GM18861 (cell line): ENCODE results near the gene C1orf56.
A peak's percentile ranks its signal among the peaks of the same experiment; 100 is the strongest.

Experiments
- ATAC-seq: cut with Tn5 transposase; IDR thresholded peaks from one replicate; pipeline ENCODE4 v1.9.1; 2021; ENCODE audit not compliant: unreplicated experiment

C1orf56 gene, protein sequence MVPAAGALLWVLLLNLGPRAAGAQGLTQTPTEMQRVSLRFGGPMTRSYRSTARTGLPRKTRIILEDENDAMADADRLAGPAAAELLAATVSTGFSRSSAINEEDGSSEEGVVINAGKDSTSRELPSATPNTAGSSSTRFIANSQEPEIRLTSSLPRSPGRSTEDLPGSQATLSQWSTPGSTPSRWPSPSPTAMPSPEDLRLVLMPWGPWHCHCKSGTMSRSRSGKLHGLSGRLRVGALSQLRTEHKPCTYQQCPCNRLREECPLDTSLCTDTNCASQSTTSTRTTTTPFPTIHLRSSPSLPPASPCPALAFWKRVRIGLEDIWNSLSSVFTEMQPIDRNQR

DNA sequence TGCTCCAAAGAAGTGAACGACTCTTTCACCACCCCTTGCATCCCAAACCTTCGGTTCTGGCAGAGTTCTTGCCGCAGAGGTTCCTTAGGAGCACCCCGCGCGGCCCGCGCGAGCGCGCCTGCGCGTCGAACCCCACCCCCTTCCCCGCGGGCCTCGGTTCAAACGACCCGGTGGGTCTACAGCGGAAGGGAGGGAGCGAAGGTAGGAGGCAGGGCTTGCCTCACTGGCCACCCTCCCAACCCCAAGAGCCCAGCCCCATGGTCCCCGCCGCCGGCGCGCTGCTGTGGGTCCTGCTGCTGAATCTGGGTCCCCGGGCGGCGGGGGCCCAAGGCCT is at the start of gene C1orf56:
Gene C1orf56 (plus strand): TSS at position 161 of the 334 bp plus-strand sequence. CDS start 97 bp downstream, at position 258.
- no peak for ATAC-seq

DNA sequence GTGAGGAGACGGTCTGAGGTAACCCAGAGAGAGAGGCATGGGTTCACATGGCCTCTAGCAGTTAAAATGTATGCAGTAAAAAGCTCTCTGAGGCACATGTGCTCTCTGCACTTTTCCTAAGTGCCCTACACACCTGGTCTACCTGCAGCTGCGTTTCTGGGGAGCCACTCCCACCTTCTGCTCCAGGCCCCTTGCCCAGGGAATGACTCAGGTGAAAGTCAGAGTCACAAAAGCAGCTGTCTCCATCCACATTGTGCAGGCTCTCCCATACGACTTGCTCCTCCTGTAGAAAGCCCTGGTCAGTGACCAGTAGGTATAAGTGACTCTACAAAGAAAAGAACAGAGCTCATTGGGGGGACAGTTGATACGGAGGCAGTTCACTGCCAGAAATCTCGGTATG is 49.6 kb upstream of the C1orf56 start:
- no peak for ATAC-seq

DNA sequence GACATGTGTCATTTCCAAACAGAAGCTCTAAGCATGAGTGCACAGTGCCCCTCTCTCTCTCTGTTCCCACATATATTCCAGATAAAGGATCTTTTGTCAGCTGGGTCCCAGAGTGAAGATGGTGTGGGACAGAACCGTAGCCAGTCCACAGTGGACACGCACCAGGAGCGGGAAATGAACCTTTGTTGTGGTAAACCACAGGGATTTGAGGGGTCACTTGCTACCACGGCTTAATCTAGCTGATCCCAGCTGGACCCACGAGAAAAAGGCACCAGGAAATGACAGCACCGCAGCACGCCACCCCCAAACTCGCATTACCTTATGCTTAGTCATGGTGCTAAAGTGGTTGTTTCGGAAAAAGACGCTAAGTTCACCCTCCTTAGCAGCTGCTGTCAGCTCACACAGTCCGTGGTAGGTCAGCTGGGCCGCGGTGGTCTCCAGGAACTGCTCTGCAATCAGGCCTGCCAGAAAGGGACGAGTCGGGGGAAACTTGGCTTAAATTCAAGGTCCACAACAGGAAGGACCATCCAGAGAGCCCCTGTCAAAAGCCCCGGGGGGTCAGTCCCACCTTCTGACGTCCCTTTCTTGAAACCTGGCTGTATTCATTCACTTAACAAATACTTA is 48.4 kb upstream of the C1orf56 start:
- no peak for ATAC-seq

DNA sequence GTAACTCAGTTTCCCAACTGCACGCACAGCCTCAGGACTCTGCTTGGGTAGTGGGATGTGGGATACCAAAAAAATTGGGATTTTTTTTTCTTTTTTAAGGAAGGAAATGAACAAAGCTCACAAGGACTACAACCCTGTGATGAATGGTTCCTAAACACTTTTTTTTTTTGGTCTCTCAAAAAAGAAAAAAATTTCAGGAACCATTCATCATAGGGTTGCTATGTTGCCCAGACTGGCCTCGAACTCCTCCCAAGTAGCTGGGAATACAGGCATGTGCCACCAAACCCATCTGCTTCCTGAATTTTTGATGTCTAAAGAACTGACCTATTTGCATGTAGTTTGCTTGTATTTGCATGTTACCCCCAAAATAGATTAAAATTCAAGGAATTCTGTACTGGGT is 47.6 kb upstream of the C1orf56 start:
- no peak for ATAC-seq

DNA sequence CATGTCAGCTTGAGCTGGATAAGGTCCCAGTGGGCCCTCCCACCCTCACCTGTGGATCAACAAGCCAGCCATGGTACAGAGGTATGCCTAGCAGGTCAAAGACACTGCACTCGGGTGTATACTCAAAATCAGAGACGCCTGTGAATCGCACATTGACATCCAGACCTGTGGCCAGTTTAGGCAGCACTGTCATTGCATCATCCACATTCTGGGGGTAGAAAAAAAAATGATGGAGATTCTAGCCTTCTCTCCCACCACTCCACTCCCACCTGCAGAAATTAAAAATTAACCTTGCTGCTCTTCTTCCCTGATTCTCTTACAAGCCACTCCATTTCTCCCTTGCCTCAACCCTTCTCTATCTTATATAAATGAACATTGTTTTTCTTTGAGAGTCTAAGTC is 47.1 kb upstream of the C1orf56 start:
- no peak for ATAC-seq

DNA sequence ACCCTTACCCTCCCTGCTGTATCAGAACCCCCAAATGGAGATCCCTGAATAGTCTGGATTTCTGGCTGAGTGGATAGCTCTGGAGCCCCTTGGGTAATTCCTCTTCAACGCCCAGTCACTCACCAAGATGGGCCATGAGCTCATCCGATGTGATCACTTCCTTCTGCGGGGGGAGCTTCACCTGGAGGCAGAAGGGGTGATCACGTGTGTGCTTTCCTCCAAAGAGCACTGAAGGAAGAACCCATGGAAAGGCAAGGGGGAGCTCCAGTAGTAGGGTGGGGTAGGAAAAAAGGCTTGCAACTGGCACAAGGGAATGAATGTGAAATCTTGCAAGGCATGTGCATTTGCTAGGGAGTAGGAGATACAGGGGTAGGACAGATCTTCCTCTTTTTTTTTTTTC is 45.9 kb upstream of the C1orf56 start:
- no peak for ATAC-seq

DNA sequence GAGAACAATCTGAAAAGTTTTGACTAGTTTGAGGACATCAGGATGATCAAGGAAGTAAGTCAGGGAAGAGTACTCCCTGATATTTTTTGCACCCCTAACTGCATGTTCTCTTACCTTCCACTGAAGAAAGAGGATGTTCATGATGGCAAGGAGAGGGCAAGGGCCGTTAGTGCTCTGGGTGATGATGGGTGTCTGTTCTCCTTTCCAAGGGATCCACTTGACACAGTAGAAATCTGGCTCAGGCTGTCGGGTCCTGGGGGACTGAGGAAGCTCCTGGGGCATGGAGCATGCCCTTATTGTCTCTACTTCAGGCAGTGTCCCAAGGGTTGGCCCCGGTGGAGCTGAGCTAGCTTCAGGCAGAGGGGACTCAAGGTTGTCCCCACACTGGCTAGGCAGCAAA is 45.5 kb upstream of the C1orf56 start:
- ATAC-seq, result no peak

DNA sequence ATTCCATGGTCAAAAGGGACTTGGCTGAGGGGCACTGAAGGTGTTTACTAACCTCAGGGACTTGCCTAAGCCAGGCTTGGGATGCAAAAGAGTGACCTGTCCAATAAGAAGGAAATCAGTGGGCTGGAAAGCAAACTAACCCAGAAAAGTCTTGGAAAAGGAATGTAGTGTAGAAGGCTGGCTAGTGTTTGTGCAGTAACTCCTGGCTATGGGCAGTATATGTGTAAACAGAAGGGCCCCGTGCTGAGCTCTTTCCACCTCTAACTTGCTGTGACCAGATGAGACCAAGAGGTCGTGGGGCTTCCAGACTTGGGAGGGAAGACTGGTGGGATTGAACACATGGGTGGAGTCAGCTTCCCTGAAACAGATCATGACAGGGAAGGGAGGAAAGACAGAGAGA is 44.9 kb upstream of the C1orf56 start:
- ATAC-seq, result no peak

DNA sequence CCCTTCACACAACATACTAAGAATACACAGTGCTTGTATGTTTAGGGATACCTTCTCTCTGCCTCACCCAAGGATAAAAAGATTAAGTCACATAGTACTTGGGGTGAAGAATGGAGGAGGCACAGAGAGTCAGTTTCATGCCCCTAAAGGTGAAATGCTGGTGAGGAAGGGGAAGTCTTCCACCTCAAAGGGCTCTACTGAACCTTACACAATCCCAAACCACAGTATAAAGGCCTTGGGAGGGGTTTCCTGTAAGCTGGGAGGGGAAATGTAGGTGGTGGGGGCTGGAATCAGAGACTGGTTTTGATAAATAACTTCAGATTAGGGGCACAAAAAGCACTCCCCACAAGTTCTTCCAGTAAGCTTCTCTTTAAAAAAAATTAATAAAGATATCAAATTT is 44.4 kb upstream of the C1orf56 start:
- no peak for ATAC-seq

DNA sequence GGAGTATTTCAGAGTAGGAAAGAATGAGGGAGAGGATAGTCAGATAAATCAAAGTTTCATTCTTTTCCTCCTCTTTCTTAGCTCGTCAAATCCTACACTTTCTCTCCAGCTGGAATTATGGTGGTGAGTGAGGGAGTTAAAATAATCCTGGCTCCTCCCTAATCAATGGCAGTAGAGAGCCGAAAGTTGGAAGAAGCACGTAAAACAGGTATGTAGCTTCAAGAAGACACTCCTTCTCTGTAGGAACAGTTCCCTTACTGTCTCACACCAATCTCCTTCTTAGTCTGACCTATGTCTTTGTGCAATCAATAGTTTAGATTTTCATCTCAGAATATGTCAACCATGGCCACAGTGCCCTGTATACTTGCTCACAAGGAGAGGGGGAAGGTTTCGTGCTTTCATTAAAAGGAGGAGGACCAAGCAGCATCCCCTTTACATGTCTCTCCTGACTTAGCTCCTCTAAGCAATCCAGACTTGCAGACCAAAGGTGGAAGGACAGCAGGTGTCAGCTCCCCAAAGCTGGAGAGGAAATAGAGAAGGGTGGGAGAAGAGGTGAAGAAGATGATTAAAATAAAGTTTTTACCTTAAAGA is 41.7 kb upstream of the C1orf56 start:
- ATAC-seq, result no peak

DNA sequence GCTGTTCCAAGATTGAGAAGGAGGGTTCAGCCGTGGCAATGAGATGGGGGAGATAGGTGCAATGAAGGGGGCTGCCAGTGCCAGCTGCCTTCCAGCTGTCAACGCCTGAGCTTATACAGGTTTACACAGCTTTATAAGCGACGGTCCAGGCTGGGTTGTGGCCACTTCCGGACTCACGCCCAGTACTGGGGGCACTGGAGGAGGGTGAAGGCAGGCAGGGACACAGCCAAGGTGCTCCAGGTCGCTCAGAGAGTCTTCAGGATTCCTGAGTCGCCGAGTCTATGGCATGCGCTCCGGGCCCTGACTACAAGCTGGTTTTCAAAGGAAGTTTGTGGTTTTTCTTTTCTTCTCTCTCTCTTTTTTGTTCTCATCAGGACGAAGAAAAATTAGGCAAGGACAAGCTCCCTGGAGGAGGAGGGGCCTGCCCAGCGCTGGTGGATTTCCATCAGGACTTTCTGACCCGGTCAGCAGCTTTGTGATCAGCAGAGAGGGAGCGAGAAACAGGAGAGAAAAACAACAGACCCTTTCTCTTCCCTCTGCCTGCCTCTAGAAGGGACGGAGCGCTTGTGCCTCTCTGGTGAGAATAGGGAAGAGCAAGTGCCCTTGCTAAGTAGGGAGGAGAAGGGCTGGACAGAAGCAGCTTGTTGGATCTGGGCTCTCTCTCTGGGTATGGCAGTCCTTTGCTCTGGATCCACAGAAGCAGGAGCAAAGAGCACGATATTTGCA is 41.1 kb upstream of the C1orf56 start, which contains the start of gene MINDY1:
Gene MINDY1 (minus strand): TSS at position 576 of the 726 bp plus-strand sequence. CDS start 4,285 bp downstream, outside the sequence.
- ATAC-seq, result no peak

DNA sequence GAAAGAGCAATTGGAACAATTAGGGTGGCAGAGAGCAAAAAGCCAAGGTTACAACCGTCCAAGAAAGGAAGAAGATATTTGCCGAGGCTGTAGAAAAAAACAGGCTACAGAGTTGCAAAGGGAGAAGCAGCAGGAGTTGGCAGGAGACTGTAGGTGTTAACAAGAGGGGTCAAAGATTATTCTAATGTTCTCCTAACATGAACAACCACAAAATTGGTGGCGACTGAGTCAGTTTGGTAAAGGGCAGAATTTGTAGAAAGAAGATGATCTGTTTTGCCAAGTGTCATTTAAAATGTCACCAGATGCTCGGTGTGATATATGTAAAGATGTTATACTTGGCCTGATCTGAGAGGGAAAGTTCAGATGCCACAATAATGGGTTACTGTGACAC is 39.7 kb upstream of the C1orf56 start:
- no peak for ATAC-seq

DNA sequence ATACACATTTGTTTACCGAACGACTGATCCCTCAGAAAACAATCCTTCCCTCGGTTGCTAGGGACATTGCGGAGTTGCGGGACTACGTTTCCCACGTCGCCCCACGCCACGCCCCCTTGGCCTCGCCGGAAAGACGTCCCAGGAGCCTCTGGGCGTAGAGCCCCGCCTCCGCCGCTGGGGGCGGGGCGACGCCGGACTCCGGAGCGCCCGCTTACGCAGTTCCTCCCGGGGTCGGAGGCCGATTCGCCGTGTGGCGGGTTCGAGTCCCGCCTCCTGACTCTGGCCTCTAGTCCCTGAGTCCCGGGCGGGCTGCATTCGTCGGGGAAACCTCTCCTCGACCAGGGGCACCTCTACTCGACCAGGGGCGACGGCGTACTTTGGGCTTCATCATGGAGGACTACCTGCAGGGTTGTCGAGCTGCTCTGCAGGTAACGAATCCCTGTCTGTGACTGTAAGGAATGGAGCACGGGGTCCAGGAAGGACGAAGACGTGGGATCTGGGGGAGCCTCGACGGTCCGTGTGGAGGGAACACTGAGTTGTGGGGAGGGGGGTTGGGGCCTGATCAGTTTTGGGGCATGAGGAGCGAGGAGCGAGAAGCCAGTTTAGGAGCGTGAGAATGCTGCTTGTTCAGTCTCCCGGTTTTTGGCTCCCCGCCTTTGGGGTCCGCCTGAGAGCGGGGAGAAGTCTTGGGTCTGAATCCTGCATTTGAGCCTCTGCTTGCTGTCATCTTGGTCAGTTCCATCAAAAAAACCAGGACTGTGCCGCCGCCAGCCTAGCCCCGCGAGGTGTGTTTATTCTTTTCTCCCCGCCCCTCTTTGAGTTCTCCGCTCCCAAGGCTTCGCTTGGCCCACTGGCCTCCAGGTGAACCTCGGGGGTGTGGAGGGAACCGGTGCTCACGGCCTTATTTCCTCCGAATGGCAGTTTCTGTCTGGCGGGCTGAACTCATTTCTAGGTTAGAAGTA is 39.0 kb upstream of the C1orf56 start, which contains the start of gene PRUNE1:
Gene PRUNE1 (plus strand): TSS at position 206 of the 962 bp plus-strand sequence. CDS start 184 bp downstream, at position 390.
- ATAC-seq, result peak; percentile 59

DNA sequence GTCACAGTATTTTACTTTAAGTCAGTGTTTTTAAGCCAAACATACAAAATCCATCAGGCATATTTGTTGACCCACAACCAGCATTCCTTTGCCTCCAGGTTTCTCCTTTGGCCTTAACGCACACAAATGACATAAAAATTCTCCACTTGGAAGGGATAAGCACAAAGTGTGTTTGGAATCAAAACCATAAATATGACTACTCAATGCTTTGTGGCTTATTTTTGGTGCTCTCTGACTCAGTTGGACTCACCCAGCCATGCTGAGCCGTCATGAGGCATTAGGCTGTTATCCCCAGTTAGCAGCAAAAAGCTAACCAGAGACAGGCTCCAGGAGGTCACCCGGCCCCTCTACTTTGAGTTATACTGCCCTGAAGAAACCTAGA is 38.4 kb upstream of the C1orf56 start:
- ATAC-seq, result no peak

DNA sequence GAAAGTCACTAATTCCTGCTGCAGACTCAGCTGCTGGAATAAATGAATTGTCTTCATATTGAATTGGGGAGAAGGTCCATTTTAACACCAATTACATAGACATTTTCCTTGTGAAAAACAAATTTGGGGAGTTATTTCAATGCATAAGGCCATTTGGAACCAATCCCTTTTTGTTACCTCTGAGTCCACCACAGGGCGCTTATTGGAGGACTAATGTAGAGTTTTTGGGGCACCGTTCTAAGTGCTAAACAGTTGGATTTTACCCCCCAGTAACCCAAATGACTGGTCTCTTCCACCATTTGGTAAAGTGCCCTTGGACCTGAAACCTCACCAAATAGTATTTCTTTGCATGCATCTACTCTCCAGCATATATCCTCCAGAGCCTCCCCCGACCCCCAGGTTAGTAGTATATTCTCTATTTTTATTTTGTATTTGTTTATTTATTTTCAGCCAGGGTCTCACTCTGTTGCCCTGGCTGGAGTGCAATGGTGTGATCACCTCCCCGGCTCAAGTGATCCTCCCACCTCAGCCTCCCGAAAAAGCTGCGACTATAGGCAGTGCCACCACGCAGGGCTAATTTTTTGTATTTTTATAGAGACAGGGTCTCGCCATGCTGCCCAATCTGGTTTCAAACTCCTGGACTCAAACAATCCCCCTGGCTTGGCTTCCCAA is 37.7 kb upstream of the C1orf56 start:
- ATAC-seq, result no peak

DNA sequence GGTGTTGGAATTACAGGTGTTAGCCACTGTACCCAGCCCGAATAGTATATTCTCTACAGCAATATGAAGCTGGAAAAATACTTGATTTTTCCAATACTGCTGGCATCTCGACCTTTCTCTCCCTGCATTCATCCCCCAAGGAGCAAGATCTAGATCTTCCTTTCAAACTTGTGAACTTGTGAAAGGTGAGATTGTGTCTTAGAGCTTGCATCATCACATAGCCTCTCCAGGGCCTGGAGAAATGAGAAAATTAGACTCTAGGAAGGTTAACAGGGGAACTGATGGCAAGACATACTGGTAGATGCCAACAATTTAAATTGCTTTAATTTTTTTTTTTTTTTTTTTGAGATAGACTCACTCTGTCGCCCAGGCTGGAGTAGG is 37.2 kb upstream of the C1orf56 start:
- ATAC-seq, result no peak

DNA sequence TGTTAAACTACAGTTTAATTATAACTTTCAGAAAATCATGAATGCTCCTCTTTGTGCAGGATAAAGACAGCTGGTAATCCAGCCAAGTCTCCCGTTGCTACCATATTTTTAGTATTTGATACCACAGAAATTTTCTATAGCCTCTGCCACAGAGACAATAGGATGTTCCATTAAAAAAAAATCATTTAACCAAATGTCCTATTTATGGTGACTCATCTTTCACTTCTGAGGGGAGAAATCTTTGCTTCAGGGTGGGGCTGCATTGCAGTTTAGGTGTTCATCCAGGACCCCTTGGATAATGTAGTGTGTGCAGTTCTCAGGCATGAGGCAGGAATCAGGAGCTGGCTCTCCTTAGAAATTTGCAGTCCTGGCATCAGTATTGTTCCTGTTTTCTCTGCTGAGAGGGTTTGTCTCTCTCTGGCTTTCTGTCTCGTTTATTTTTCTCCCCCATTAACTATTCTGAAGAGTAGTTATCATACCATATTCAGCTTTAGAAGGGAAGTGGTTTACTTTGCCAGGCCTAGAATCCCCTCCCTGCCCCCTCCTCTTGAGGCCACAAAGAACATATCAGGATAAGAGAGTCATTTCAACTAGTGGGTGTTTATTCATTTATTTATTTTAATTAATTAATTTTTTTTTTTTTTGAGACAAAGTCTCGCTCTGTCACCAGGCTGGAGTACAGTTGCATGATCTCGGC is 36.2 kb upstream of the C1orf56 start:
- ATAC-seq, result no peak

DNA sequence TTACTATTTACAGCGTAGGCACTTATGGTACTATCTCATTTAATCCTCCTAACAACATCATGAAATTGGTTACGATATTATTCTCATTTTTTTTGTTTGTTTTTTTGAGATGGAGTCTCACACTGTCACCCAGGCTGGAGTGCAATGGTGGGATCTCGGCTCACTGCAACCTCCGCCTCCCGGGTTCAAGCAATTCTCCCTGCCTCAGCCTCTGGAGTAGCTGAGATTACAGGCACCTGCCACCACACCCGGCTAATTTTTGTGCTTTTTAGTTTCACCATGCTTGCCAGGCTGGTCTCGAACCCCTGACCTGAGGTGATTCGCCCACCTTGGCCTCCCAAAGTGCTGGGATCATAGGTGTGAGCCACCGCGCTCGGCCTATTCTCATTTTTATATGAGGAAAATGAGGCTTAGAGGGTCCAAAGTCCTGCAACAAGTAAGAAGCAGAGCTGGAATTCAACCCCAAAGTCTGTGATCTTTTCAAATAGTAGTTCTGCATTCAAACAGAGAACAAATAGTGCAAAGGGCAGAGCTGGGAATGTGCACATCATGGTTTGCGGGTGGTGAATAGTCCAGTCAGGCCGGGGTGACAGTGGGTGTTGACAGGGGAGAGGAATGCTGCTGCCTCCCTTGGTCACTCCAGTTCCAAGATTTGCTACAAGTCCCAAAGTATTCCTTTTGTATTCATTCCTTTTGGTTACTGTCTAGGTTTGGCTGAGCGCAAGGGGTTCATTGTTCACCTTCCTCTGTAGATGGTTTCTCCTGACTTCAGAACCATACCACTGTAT is 34.7 kb upstream of the C1orf56 start:
- ATAC-seq, result no peak

DNA sequence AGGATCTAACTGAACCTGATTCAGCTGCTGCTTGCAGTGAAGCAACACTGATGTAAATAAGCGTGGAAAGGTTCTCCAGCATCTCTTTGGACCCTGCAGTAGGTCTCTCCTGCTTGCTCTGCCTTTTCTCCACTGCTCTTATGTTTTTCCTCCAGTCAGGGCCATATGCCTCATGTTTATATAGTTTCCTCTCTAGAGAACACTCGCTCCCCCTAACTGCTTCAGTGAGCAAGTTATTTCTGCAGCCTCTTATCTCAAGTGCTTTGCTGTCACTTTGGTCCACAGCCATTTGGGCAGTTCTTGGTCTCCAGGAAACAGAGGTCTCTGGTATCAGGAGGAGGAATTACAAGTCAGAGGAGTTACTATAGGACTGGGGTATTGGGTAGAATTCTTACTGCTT is 34.0 kb upstream of the C1orf56 start:
- ATAC-seq, result no peak
